Endodermal cell (in vitro differentiated cells): ENCODE data around the gene VPS36. TPM values are rescaled to one million over a fixed set of nuclear protein-coding genes. Genes with fewer than 3 reads are reported as not detected.

ENCODE experiments used
- DNase-seq: peaks from one replicate; pipeline ENCODE4 v3.0.0-alpha.2; 2017
- H3K27ac ChIP-seq: 2 replicates; pipeline ENCODE4 v1.5.1; 2013; ENCODE audit warnings: mild to moderate bottlenecking, low read depth, low read length, moderate library complexity
- H3K27me3 ChIP-seq: 2 replicates; pipeline ENCODE4 v1.6.1; 2013; ENCODE audit warnings: mild to moderate bottlenecking, low read length, moderate library complexity; ENCODE audit not compliant: insufficient read depth, control insufficient read depth, poor library complexity, severe bottlenecking
- H3K36me3 ChIP-seq: 2 replicates; pipeline ENCODE4 v1.7.0; 2013; ENCODE audit warnings: mild to moderate bottlenecking, low read length, moderate library complexity; ENCODE audit not compliant: control insufficient read depth, insufficient read depth
- H3K4me1 ChIP-seq: one replicate; pipeline ENCODE4 v1.7.0; 2013; ENCODE audit warnings: low read length; ENCODE audit not compliant: control insufficient read depth, insufficient read depth
- H3K4me3 ChIP-seq: 2 replicates; pipeline ENCODE4 v1.5.1; 2013; ENCODE audit warnings: mild to moderate bottlenecking, low read length, moderate library complexity
- H3K9ac ChIP-seq: 2 replicates; pipeline ENCODE4 v1.6.1; 2013; ENCODE audit warnings: mild to moderate bottlenecking, low read length, moderate library complexity; ENCODE audit not compliant: poor library complexity, severe bottlenecking; ENCODE audit errors: extremely low read depth
- H3K9me3 ChIP-seq: 2 replicates; pipeline ENCODE4 v1.6.1; 2013; ENCODE audit warnings: mild to moderate bottlenecking, low read length, moderate library complexity; ENCODE audit not compliant: control insufficient read depth
- H3K27ac Mint-ChIP-seq: 2 replicates; pipeline ENCODE4 v1.8.0; 2020; ENCODE audit warnings: mixed read lengths
- H3K27me3 Mint-ChIP-seq: 2 replicates; pipeline ENCODE4 v1.8.0; 2021; ENCODE audit warnings: mild to moderate bottlenecking, mixed read lengths; ENCODE audit not compliant: insufficient read depth
- H3K36me3 Mint-ChIP-seq: 2 replicates; pipeline ENCODE4 v1.8.0; 2020; ENCODE audit warnings: low read depth, mixed read lengths
- H3K4me1 Mint-ChIP-seq: 2 replicates; pipeline ENCODE4 v1.8.0; 2020; ENCODE audit warnings: mixed read lengths
- H3K4me3 Mint-ChIP-seq: 2 replicates; pipeline ENCODE4 v1.8.0; 2020; ENCODE audit warnings: mild to moderate bottlenecking, moderate library complexity, mixed read lengths
- H3K9me3 Mint-ChIP-seq: 2 replicates; pipeline ENCODE4 v1.8.0; 2020; ENCODE audit warnings: mild to moderate bottlenecking, mixed read lengths
- WGBS, 2 experiments: methylation state at CpG; one replicate each; pipeline versions ENCODE4 v1.1.5 to v1.1.7; 2013; ENCODE audit warnings: missing lambda C conversion rate in 2 of 2, mixed read lengths in 1 of 2; ENCODE audit not compliant: insufficient coverage in 1 of 2, insufficient read length in 1 of 2; 5-methylcytosine and 5-hydroxymethylcytosine counted together
- total RNA-seq, 2 donors: library from RNA; stranded (reverse); fragmentation: NEBNext Ultra II Directional in 1 of 2; extraction: Animal tissue kit (Norgen Biotek cat#: 25700) in 1 of 2; gene quantifications; 2 replicates in 1 of 2; 3 replicates in 1 of 2; pipeline ENCODE4 v1.2.1, GENCODE V29; 2021
- TF ChIP-seq, protein P1 (sequence below): fragments of 200-600 bp; sonication (generic); conservative IDR thresholded peaks from 2 replicates; pipeline ENCODE4 v1.5.0; 2021; ENCODE audit warnings: antibody characterized with exemption, mild to moderate bottlenecking

VPS36 gene
- total RNA-seq, 2 donors from 2014 or later: 44.8 to 77.4 TPM

DNA sequence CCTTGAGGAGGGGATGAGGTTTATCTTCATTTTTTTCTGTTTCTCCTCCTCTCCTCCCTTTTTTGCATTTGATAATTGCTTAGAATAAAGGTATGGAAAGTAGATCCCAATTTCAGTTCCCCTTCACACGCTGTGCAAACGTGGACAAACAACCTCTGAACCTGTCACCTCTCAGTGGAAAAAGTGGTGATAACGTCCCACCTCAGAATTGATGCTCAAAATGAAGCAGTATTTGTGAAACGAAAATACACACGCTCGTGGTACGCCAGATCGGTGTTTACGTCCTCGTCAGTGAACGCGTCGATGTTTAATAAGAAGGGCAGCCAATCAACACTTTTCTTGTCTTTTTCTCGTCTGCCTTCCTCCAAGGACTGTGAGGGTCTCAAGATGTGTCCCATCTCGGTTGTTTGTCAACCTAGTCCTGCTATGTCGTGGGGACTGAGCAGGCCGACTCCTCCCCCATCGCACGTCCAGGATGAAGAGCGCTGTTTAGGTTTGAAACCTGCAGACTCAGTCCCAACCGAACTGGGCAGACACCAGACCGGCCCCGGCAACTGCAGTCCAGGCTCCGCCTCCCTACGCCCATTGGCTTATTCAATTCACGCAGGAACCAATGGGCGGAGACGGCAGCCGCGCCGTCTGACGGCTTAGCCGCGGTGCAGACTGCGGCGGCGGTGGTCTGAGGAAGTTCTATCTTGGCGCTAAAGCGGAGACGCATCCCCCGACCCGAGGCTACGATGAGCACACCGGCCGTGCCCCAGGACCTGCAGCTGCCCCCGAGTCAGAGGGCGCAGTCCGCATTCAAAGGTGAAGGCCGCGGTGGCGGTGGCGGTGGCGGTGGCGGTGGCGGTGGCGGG lies 4.6 kb upstream of the VPS36 start, which contains the start of gene CKAP2:
Gene CKAP2, plus strand, starts transcription at position 659 of the 857 bp plus-strand sequence. Its CDS starts 79 bp downstream, at position 738.
- Histone ChIP-seq H3K9me3 (no peaks in the 10 kb centered on the region), H3K4me1 (peaks cover 3% of the 10 kb centered on the region), H3K27ac (peak within 1 kb of the TSS; percentile 92), H3K9ac (peak within 1 kb of the TSS; percentile 75), H3K4me3 (peak within 1 kb of the TSS; percentile 99), H3K36me3 (peaks cover 30% of the 10 kb centered on the region), H3K27me3 (no peaks in the 10 kb centered on the region)
- Mint-ChIP-seq H3K4me1 (peaks cover 21% of the 10 kb centered on the region), H3K9me3 (no peaks in the 10 kb centered on the region), H3K27ac (peak within 1 kb of the TSS; percentile 98), H3K27me3 (no peaks in the 10 kb centered on the region), H3K36me3 (peaks cover 31% of the 10 kb centered on the region), H3K4me3 (peak within 1 kb of the TSS; percentile 82)
- WGBS, 2 experiments: 1% methylated on average over 24 to 56 of the region's 56 CpGs
- TF ChIP-seq, protein P1, sequence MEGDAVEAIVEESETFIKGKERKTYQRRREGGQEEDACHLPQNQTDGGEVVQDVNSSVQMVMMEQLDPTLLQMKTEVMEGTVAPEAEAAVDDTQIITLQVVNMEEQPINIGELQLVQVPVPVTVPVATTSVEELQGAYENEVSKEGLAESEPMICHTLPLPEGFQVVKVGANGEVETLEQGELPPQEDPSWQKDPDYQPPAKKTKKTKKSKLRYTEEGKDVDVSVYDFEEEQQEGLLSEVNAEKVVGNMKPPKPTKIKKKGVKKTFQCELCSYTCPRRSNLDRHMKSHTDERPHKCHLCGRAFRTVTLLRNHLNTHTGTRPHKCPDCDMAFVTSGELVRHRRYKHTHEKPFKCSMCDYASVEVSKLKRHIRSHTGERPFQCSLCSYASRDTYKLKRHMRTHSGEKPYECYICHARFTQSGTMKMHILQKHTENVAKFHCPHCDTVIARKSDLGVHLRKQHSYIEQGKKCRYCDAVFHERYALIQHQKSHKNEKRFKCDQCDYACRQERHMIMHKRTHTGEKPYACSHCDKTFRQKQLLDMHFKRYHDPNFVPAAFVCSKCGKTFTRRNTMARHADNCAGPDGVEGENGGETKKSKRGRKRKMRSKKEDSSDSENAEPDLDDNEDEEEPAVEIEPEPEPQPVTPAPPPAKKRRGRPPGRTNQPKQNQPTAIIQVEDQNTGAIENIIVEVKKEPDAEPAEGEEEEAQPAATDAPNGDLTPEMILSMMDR: no peak
- peak; percentile 98 for DNase-seq

DNA sequence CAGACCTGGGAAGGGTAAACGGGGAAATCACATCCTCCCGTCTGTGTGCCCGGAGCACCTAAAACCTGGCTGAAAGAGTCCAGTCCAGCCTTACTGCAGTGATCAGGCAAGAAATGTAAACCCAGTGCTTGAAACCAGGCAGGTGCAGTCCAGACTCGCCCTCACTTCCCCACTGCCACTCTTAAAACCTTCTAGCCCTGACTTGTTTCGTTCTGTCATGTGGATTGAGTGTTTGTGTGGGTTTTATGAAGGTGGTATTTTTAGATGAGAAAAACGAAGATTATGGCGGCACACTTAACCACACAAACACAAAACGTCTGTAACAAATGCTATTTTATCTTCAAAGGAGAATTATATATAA lies 4.0 kb upstream of the VPS36 start:
- peak overlapping the region; percentile 99 for H3K4me3 ChIP-seq
- 63 to 76% methylated on average over 3 to 4 of the region's 8 CpGs for WGBS, 2 experiments
- H3K36me3 ChIP-seq: peaks cover 24% of the 10 kb centered on the region
- H3K4me1 ChIP-seq: peaks cover 3% of the 10 kb centered on the region
- Mint-ChIP-seq H3K36me3 (peaks cover 25% of the 10 kb centered on the region), H3K27ac (peak overlapping the region; percentile 98), H3K27me3 (no peaks in the 10 kb centered on the region), H3K4me3 (peak overlapping the region; percentile 82), H3K4me1 (peaks cover 23% of the 10 kb centered on the region), H3K9me3 (no peaks in the 10 kb centered on the region)
- DNase-seq: peak; percentile 59
- peak overlapping the region; percentile 75 for H3K9ac ChIP-seq
- no peak overlapping the region for H3K27ac ChIP-seq
- H3K9me3 ChIP-seq: no peaks in the 10 kb centered on the region
- TF ChIP-seq, protein P1: no peak
- no peaks in the 10 kb centered on the region for H3K27me3 ChIP-seq

GRCh38 chr13:52452470-52452869 lies 2.0 kb upstream of the VPS36 start:
- Histone ChIP-seq H3K4me1 (peaks cover 3% of the 10 kb centered on the region), H3K9ac (no peak overlapping the region), H3K4me3 (no peak overlapping the region), H3K27ac (no peak overlapping the region), H3K27me3 (no peaks in the 10 kb centered on the region), H3K9me3 (no peaks in the 10 kb centered on the region), H3K36me3 (peaks cover 16% of the 10 kb centered on the region)
- no peaks in the 10 kb centered on the region for H3K27me3 Mint-ChIP-seq
- DNase-seq: no peak
- peaks cover 32% of the 10 kb centered on the region for H3K4me1 Mint-ChIP-seq
- peaks cover 12% of the 10 kb centered on the region for H3K36me3 Mint-ChIP-seq
- H3K4me3 Mint-ChIP-seq: no peak overlapping the region
- TF ChIP-seq, protein P1: no peak
- H3K9me3 Mint-ChIP-seq: no peaks in the 10 kb centered on the region
- 89 to 98% methylated on average over 2 of the region's 2 CpGs for WGBS, 2 experiments
- H3K27ac Mint-ChIP-seq: no peak overlapping the region
